ENCODE results near the gene SIGLEC9. TPM values are rescaled to one million over a fixed set of nuclear protein-coding genes. Genes with fewer than 3 reads are reported as not detected.

Gene SIGLEC9
- total and polyA plus RNA-seq, 3 experiments from 2014 or later: 0.46 to 3.6 (median 0.93) TPM

GRCh38 chr19:51083181-51083580 is 41.5 kb upstream of the SIGLEC9 start:
- Mint-ChIP-seq H3K9me3 (no peaks in the 10 kb centered on the region), H3K4me3 (no peak overlapping the region), H3K27me3 (peaks cover 19 to 20% of the 10 kb centered on the region in 2 donors), H3K4me1 (no peaks in the 10 kb centered on the region), H3K36me3 (peaks cover 0 to 2% (median 0%) of the 10 kb centered on the region in 3 donors), H3K27ac (peak overlapping the region in 1 of 8 donors; percentile 77)
- no peak for DNase-seq
- Histone ChIP-seq H3K4me3 (ENCODE audit: low read length) (no peak overlapping the region), H3K4me1 (ENCODE audit: insufficient read depth, low read length) (no peaks in the 10 kb centered on the region), H3K27me3 (ENCODE audit: insufficient read depth, low read length, poor library complexity, severe bottlenecking) (no peaks in the 10 kb centered on the region), H3K36me3 (ENCODE audit: insufficient read depth, low read length) (no peaks in the 10 kb centered on the region), H3K9me3 (ENCODE audit: low read length) (no peaks in the 10 kb centered on the region), H3K27ac (ENCODE audit: low read depth, low read length) (no peak overlapping the region)
- CTCF ChIA-PET: no interaction called here
- POLR2A ChIA-PET: no interaction called here

- peaks cover 0 to 3% (median 0%) of the 10 kb centered on the region in 3 donors for H3K36me3 Mint-ChIP-seq
- peaks cover 18 to 20% of the 10 kb centered on the region in 2 donors for H3K27me3 Mint-ChIP-seq
- ChIA-PET CTCF (no interaction called here), POLR2A (no interaction called here)
- Histone ChIP-seq H3K36me3 (ENCODE audit: insufficient read depth, low read length) (no peaks in the 10 kb centered on the region), H3K27ac (ENCODE audit: low read depth, low read length) (no peak overlapping the region), H3K27me3 (ENCODE audit: insufficient read depth, low read length, poor library complexity, severe bottlenecking) (no peaks in the 10 kb centered on the region), H3K9me3 (ENCODE audit: low read length) (no peaks in the 10 kb centered on the region), H3K4me1 (ENCODE audit: insufficient read depth, low read length) (no peaks in the 10 kb centered on the region), H3K4me3 (ENCODE audit: low read length) (no peak overlapping the region)
- H3K27ac Mint-ChIP-seq: no peak overlapping the region
- H3K4me1 Mint-ChIP-seq: no peaks in the 10 kb centered on the region
- H3K4me3 Mint-ChIP-seq: no peak overlapping the region
- no peak for DNase-seq
- H3K9me3 Mint-ChIP-seq: no peaks in the 10 kb centered on the region
Measured at GRCh38 chr19:51083783-51084182, 40.9 kb upstream of the SIGLEC9 start.

- no peaks in the 10 kb centered on the region for H3K4me1 Mint-ChIP-seq
- H3K27me3 Mint-ChIP-seq: peaks cover 18 to 20% of the 10 kb centered on the region in 2 donors
- no peaks in the 10 kb centered on the region for H3K4me1 ChIP-seq (ENCODE audit: insufficient read depth, low read length)
- H3K36me3 Mint-ChIP-seq: peaks cover 0 to 3% (median 0%) of the 10 kb centered on the region in 3 donors
- no peaks in the 10 kb centered on the region for H3K9me3 Mint-ChIP-seq
- no peaks in the 10 kb centered on the region for H3K9me3 ChIP-seq (ENCODE audit: low read length)
- H3K4me3 ChIP-seq (ENCODE audit: low read length): no peak overlapping the region
- no peaks in the 10 kb centered on the region for H3K27me3 ChIP-seq (ENCODE audit: insufficient read depth, low read length, poor library complexity, severe bottlenecking)
- no peak for DNase-seq
- POLR2A ChIA-PET: no interaction called here
- H3K4me3 Mint-ChIP-seq: no peak overlapping the region
- no peak overlapping the region for H3K27ac ChIP-seq (ENCODE audit: low read depth, low read length)
- H3K27ac Mint-ChIP-seq: no peak overlapping the region
- CTCF ChIA-PET: no interaction called here
- no peaks in the 10 kb centered on the region for H3K36me3 ChIP-seq (ENCODE audit: insufficient read depth, low read length)
Measured at GRCh38 chr19:51084505-51084904, 40.2 kb upstream of the SIGLEC9 start.

- Mint-ChIP-seq H3K36me3 (peaks cover 0 to 4% (median 0%) of the 10 kb centered on the region in 3 donors), H3K27ac (peak overlapping the region in 2 of 8 donors; percentile 33 to 50), H3K9me3 (no peaks in the 10 kb centered on the region), H3K27me3 (peaks cover 18 to 20% of the 10 kb centered on the region in 2 donors), H3K4me1 (no peaks in the 10 kb centered on the region), H3K4me3 (no peak overlapping the region)
- H3K4me1 ChIP-seq (ENCODE audit: insufficient read depth, low read length): no peaks in the 10 kb centered on the region
- H3K9me3 ChIP-seq (ENCODE audit: low read length): no peaks in the 10 kb centered on the region
- H3K27me3 ChIP-seq (ENCODE audit: insufficient read depth, low read length, poor library complexity, severe bottlenecking): no peaks in the 10 kb centered on the region
- H3K4me3 ChIP-seq (ENCODE audit: low read length): no peak overlapping the region
- H3K36me3 ChIP-seq (ENCODE audit: insufficient read depth, low read length): no peaks in the 10 kb centered on the region
- no peak overlapping the region for H3K27ac ChIP-seq (ENCODE audit: low read depth, low read length)
- POLR2A ChIA-PET: no interaction called here
- CTCF ChIA-PET: no interaction called here
- DNase-seq: no peak
Measured at GRCh38 chr19:51086153-51086850, 38.4 kb upstream of the SIGLEC9 start.

- Mint-ChIP-seq H3K4me3 (no peak overlapping the region), H3K9me3 (no peaks in the 10 kb centered on the region), H3K4me1 (no peaks in the 10 kb centered on the region), H3K27me3 (peaks cover 0 to 5% of the 10 kb centered on the region in 2 donors), H3K36me3 (peaks cover 0 to 3% (median 0%) of the 10 kb centered on the region in 3 donors), H3K27ac (no peak overlapping the region)
- Histone ChIP-seq H3K4me1 (ENCODE audit: insufficient read depth, low read length) (no peaks in the 10 kb centered on the region), H3K27me3 (ENCODE audit: insufficient read depth, low read length, poor library complexity, severe bottlenecking) (no peaks in the 10 kb centered on the region), H3K27ac (ENCODE audit: low read depth, low read length) (no peak overlapping the region), H3K4me3 (ENCODE audit: low read length) (no peak overlapping the region), H3K9me3 (ENCODE audit: low read length) (no peaks in the 10 kb centered on the region), H3K36me3 (ENCODE audit: insufficient read depth, low read length) (no peaks in the 10 kb centered on the region)
- ChIA-PET CTCF (no interaction called here), POLR2A (no interaction called here)
- no peak for DNase-seq
Measured at GRCh38 chr19:51089786-51090185, 34.9 kb upstream of the SIGLEC9 start.

- Mint-ChIP-seq H3K27ac (no peak overlapping the region), H3K27me3 (peaks cover 0 to 2% of the 10 kb centered on the region in 2 donors), H3K36me3 (peaks cover 0 to 3% (median 0%) of the 10 kb centered on the region in 3 donors), H3K4me1 (no peaks in the 10 kb centered on the region), H3K4me3 (no peak overlapping the region), H3K9me3 (no peaks in the 10 kb centered on the region)
- ChIA-PET CTCF (no interaction called here), POLR2A (interaction anchor here (0.5 kb wide), 1 partner anchor 41 kb away, joined by 3 read pairs; no protein-coding TSS in a partner anchor)
- H3K4me1 ChIP-seq (ENCODE audit: insufficient read depth, low read length): no peaks in the 10 kb centered on the region
- H3K36me3 ChIP-seq (ENCODE audit: insufficient read depth, low read length): no peaks in the 10 kb centered on the region
- DNase-seq: no peak
- no peak overlapping the region for H3K4me3 ChIP-seq (ENCODE audit: low read length)
- H3K9me3 ChIP-seq (ENCODE audit: low read length): no peaks in the 10 kb centered on the region
- H3K27me3 ChIP-seq (ENCODE audit: insufficient read depth, low read length, poor library complexity, severe bottlenecking): no peaks in the 10 kb centered on the region
- H3K27ac ChIP-seq (ENCODE audit: low read depth, low read length): no peak overlapping the region
Measured at GRCh38 chr19:51090471-51090870, 34.2 kb upstream of the SIGLEC9 start.

- H3K27ac ChIP-seq (ENCODE audit: low read depth, low read length): no peak overlapping the region
- CTCF ChIA-PET: no interaction called here
Measured at GRCh38 chr19:51091126-51091525, 33.6 kb upstream of the SIGLEC9 start.

GRCh38 chr19:51091895-51092873 is 32.5 kb upstream of the SIGLEC9 start:
- peaks cover 0 to 1% of the 10 kb centered on the region in 2 donors for H3K27me3 Mint-ChIP-seq
- ChIA-PET CTCF (no interaction called here), POLR2A (no interaction called here)
- no peak for DNase-seq
- H3K9me3 ChIP-seq (ENCODE audit: low read length): no peaks in the 10 kb centered on the region
- no peaks in the 10 kb centered on the region for H3K36me3 ChIP-seq (ENCODE audit: insufficient read depth, low read length)
- no peak overlapping the region for H3K4me3 Mint-ChIP-seq
- H3K27ac ChIP-seq (ENCODE audit: low read depth, low read length): no peak overlapping the region
- peaks cover 6% of the 10 kb centered on the region for H3K4me1 ChIP-seq (ENCODE audit: insufficient read depth, low read length)
- H3K4me3 ChIP-seq (ENCODE audit: low read length): no peak overlapping the region
- no peaks in the 10 kb centered on the region for H3K9me3 Mint-ChIP-seq
- H3K27ac Mint-ChIP-seq: peak overlapping the region in 3 of 8 donors; percentile 29 to 47 (median 44)
- H3K4me1 Mint-ChIP-seq: peaks cover 7 to 11% (median 7%) of the 10 kb centered on the region in 3 donors
- peaks cover 3 to 8% (median 5%) of the 10 kb centered on the region in 3 donors for H3K36me3 Mint-ChIP-seq
- no peaks in the 10 kb centered on the region for H3K27me3 ChIP-seq (ENCODE audit: insufficient read depth, low read length, poor library complexity, severe bottlenecking)

More at GRCh38 chr19:51091126-51091525, 33.6 kb upstream of the SIGLEC9 start:
- no peaks in the 10 kb centered on the region for H3K9me3 Mint-ChIP-seq
- POLR2A ChIA-PET: interaction anchor here (0.5 kb wide), 1 partner anchor 40 kb away, joined by 3 read pairs; no protein-coding TSS in a partner anchor
- peaks cover 0 to under 1% (median 0%) of the 10 kb centered on the region in 3 donors for H3K4me1 Mint-ChIP-seq
- Histone ChIP-seq H3K36me3 (ENCODE audit: insufficient read depth, low read length) (no peaks in the 10 kb centered on the region), H3K4me3 (ENCODE audit: low read length) (no peak overlapping the region), H3K4me1 (ENCODE audit: insufficient read depth, low read length) (no peaks in the 10 kb centered on the region), H3K27me3 (ENCODE audit: insufficient read depth, low read length, poor library complexity, severe bottlenecking) (no peaks in the 10 kb centered on the region), H3K9me3 (ENCODE audit: low read length) (no peaks in the 10 kb centered on the region)
- H3K27me3 Mint-ChIP-seq: peaks cover 0 to 2% of the 10 kb centered on the region in 2 donors
- peaks cover 0 to 3% (median 2%) of the 10 kb centered on the region in 3 donors for H3K36me3 Mint-ChIP-seq
- DNase-seq: no peak
- no peak overlapping the region for H3K27ac Mint-ChIP-seq
- H3K4me3 Mint-ChIP-seq: no peak overlapping the region
